ENCODE data around the gene CHRNA5.

- TF ChIP-seq CTCF (conservative IDR thresholded peaks at IDR 0.05) = no peak
- no peak for TF ChIP-seq ZFX (IDR thresholded peaks at IDR 0.05)
Measured at GRCh38 chr15:78524230-78524629, 41.1 kb upstream of the CHRNA5 start.
